Lower leg skin (tissue), 3 donors: ENCODE results near the gene ARHGAP15.

Experiments
- CTCF ChIP-seq, 3 donors: fragments of 450-650 bp; IDR thresholded peaks; one replicate each; pipeline ENCODE4 v1.5.1; 2016; ENCODE audit warnings: antibody characterized with exemption in 3 of 3, mild to moderate bottlenecking in 3 of 3, moderate library complexity in 2 of 3
- POLR2A ChIP-seq, 2 donors: fragments of 450-650 bp; IDR thresholded peaks; one replicate each; pipeline ENCODE4 v1.6.1; 2016 to 2017; ENCODE audit warnings: antibody characterized with exemption in 2 of 2, mild to moderate bottlenecking in 1 of 2, moderate library complexity in 1 of 2

DNA sequence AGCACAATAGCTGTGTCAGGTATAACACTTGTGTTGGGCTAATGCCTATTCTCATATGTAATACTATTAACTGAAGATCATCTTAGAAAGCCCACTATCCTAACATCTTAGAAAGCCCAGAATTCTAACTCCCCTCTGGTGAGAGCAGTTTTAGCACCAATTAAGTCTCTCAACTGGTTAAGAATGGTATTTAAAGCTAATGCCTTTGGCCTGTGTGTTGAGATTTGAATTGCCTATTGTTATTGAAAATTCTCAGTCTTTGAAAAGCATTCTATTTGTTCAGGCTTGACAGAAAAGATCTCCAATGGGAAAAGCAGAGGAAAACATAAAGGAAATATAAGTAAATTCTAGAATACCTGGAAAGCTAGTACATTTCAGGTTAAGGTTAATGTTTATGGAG is 352.5 kb downstream of the ARHGAP15 start:
- TF ChIP-seq CTCF (IDR thresholded peaks at IDR 0.05) (no peak), POLR2A (IDR thresholded peaks at IDR 0.05) (no peak)
